ENCODE results near the gene GUCY1B1.

GUCY1B1 gene

DNA sequence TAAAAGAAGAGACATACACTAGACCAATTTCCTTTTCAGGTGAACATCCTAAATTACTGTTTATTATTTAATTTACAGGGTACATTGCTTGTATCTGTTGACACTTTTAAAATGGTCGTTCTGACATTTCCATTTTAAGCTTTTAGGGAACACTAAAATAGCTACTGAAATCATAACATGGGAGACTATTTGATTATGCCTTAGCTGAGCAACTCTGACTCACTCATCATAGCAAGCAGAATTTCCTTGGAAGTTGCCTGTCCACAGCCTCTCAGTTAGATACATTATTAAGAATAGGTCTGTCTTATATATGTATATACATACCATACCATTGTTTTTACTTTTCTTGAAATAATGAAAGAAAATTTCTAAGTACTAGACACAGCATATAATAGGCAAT, 22.0 kb downstream of the GUCY1B1 start:
- CTCF ChIA-PET: interaction anchor here (0.8 to 1.1 kb wide), 2 partner anchors 333 to 338 kb away, joined by 3 read pairs; no protein-coding TSS in a partner anchor

DNA sequence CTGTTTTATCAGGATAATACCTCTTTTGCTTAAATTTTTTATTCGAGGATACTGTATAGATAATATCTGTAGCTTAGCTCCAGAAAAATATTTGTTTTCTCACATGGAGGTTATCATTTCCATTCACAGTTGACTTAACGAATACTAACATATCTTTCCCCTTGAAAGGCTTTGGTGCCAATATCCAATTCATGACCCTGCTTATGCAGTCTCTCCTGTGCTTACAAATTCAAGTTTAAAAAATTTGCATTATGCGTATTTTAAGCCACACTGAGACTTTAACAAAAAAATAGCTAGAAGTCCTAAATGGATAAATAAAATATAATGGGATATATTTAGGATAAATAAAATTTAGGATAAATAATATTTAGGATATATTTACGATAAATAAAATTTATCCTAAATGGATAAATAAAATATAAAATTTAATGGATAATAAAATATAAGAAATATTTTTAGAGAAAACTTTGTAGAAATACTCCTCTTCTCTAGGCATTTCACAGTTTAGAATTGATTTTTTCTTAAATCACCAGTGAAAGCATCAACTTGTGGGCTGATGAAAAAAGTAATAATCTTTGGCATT, 22.5 kb downstream of the GUCY1B1 start:
- no peak overlapping the region for H3K27ac ChIP-seq (ENCODE audit: insufficient read depth in 1 of 2, low read depth in 1 of 2, low read length in 2 of 2, poor library complexity in 1 of 2, severe bottlenecking in 2 of 2)
- H3K36me3 ChIP-seq (ENCODE audit: control insufficient read depth in 4 of 4, insufficient read depth in 4 of 4, low read length in 3 of 4): peaks cover 5 to 34% (median 7%) of the 10 kb centered on the region in 4 experiments
- WGBS (ENCODE audit: insufficient coverage): 100% methylated on average over 1 of the region's 4 CpGs
- H3K9me3 ChIP-seq (ENCODE audit: control extremely low read depth in 1 of 5, control insufficient read depth in 4 of 5, insufficient read depth in 2 of 5, low read depth in 1 of 5, low read length in 4 of 5): no peaks in the 10 kb centered on the region
- POLR2A ChIA-PET: no interaction called here
- peaks cover 0 to 9% (median 2%) of the 10 kb centered on the region in 4 experiments for H3K4me1 ChIP-seq (ENCODE audit: control extremely low read depth in 1 of 4, control insufficient read depth in 4 of 4, insufficient read depth in 4 of 4, low read length in 3 of 4)
- H3K4me3 ChIP-seq (ENCODE audit: control insufficient read depth in 1 of 7, extremely low read depth in 1 of 7, insufficient read depth in 4 of 7, low read depth in 2 of 7, low read length in 6 of 7): no peak overlapping the region
- no peaks in the 10 kb centered on the region for H3K27me3 ChIP-seq (replicated peaks in 2 of 5; ENCODE audit: control insufficient read depth in 4 of 5, insufficient read depth in 5 of 5, low read length in 4 of 5)
- no peak for DNase-seq
- CTCF ChIA-PET: interaction anchor here (0.8 to 1.4 kb wide), 4 partner anchors 17 to 339 kb away, joined by 3 read pairs; partner anchors contain the start of gene GUCY1B1

More for the DNA sequence above, 22.0 kb downstream of the GUCY1B1 start:
- no peak for DNase-seq
- peaks cover 0 to 8% (median 2%) of the 10 kb centered on the region in 4 experiments for H3K4me1 ChIP-seq (ENCODE audit: control extremely low read depth in 1 of 4, control insufficient read depth in 4 of 4, insufficient read depth in 4 of 4, low read length in 3 of 4)
- no peak overlapping the region for H3K4me3 ChIP-seq (ENCODE audit: control insufficient read depth in 1 of 7, extremely low read depth in 1 of 7, insufficient read depth in 4 of 7, low read depth in 2 of 7, low read length in 6 of 7)
- WGBS (ENCODE audit: insufficient coverage): 100% methylated on average over 1 of the region's 1 CpG
- H3K27me3 ChIP-seq (replicated peaks in 2 of 5; ENCODE audit: control insufficient read depth in 4 of 5, insufficient read depth in 5 of 5, low read length in 4 of 5): no peaks in the 10 kb centered on the region
- H3K27ac ChIP-seq (ENCODE audit: insufficient read depth in 1 of 2, low read depth in 1 of 2, low read length in 2 of 2, poor library complexity in 1 of 2, severe bottlenecking in 2 of 2): no peak overlapping the region
- no peaks in the 10 kb centered on the region for H3K9me3 ChIP-seq (ENCODE audit: control extremely low read depth in 1 of 5, control insufficient read depth in 4 of 5, insufficient read depth in 2 of 5, low read depth in 1 of 5, low read length in 4 of 5)
- POLR2A ChIA-PET: no interaction called here
- peaks cover 4 to 37% (median 8%) of the 10 kb centered on the region in 4 experiments for H3K36me3 ChIP-seq (ENCODE audit: control insufficient read depth in 4 of 4, insufficient read depth in 4 of 4, low read length in 3 of 4)

DNA sequence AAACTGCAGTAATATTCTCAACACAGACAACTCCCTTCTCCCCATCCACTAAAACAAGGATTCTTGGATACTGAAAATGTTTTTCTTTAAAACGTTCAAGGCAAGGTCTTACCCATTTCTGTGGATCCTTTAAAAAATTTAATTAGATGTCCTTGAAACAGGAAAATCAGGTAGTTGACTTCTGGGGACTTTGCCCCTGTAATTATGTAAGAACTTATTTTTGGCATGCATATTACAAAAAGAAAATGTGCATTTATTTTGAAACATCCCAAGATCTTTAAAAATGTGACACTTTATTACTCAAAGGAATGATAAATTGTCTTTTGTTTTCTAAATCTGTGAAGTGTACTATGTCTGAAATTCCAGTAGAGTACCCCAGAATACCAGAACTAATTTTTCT, 25.8 kb downstream of the GUCY1B1 start:
- no peaks in the 10 kb centered on the region for H3K27me3 ChIP-seq (replicated peaks in 2 of 5; ENCODE audit: control insufficient read depth in 4 of 5, insufficient read depth in 5 of 5, low read length in 4 of 5)
- no peak for DNase-seq
- WGBS (ENCODE audit: insufficient coverage): no CpG with 5 or more reads among the region's 1 CpG
- peaks cover 0 to 25% (median 5%) of the 10 kb centered on the region in 4 experiments for H3K36me3 ChIP-seq (ENCODE audit: control insufficient read depth in 4 of 4, insufficient read depth in 4 of 4, low read length in 3 of 4)
- H3K4me3 ChIP-seq (ENCODE audit: control insufficient read depth in 1 of 7, extremely low read depth in 1 of 7, insufficient read depth in 4 of 7, low read depth in 2 of 7, low read length in 6 of 7): no peak overlapping the region
- ChIA-PET CTCF (interaction anchor here (0.7 to 2.0 kb wide), 3 partner anchors 255 to 382 kb away, joined by 3 to 16 read pairs (median 4); no protein-coding TSS in a partner anchor), POLR2A (no interaction called here)
- H3K9me3 ChIP-seq (ENCODE audit: control extremely low read depth in 1 of 5, control insufficient read depth in 4 of 5, insufficient read depth in 2 of 5, low read depth in 1 of 5, low read length in 4 of 5): no peaks in the 10 kb centered on the region
- no peak overlapping the region for H3K27ac ChIP-seq (ENCODE audit: insufficient read depth in 1 of 2, low read depth in 1 of 2, low read length in 2 of 2, poor library complexity in 1 of 2, severe bottlenecking in 2 of 2)
- peaks cover 0 to 13% (median 3%) of the 10 kb centered on the region in 4 experiments for H3K4me1 ChIP-seq (ENCODE audit: control extremely low read depth in 1 of 4, control insufficient read depth in 4 of 4, insufficient read depth in 4 of 4, low read length in 3 of 4)

DNA sequence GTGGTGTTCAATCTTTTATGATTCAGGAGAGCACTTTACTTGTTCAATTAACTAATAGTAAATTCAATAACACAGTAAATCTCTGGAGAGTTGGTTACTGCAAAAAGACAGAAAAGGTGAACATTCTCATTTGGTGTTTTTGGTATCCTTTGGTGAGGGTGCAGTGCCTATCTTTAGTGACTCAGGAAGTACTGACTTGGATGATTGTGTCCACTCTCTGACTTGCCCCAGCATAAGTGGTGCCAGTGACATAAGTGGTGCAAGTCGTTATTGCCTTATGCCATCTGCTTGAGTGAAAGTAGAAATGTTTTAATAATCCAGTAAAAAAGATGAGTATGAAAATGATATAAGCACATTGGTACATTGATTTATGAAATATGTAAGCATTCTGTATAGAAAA, 27.0 kb downstream of the GUCY1B1 start:
- ChIA-PET CTCF (interaction anchor here (0.6 to 1.8 kb wide), 4 partner anchors 101 to 386 kb away, joined by 3 to 10 read pairs (median 4); no protein-coding TSS in a partner anchor), POLR2A (no interaction called here)
- WGBS (ENCODE audit: insufficient coverage): 83% methylated on average over 1 of the region's 1 CpG

DNA sequence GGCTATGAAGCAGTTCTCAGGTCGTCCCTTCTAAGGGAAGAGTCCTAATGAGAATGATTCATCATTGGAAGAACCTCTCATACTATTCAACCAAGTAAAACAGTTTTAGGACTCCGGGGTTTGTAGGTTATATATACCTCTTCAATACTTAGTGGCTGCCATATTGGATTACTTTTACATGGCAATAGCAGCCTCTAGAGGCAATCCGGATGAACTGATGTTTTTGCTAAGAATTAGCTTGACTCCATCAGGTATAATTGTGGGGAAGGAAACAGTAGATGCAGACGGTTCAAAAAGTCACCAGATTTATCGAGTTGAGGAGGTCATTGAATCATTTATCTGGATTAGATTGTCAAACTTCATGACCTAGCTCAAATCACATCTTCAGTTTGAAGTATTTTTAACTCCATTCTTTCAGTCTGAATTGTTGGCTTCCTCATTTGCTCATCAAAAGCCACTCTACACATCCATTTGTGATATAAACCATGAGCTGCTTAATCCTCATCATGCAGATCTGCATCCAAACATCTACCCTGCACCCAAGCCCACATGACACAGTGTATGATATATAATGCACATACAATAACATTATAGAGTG, 28.4 kb downstream of the GUCY1B1 start:
- Histone ChIP-seq H3K27me3 (replicated peaks in 2 of 5; ENCODE audit: control insufficient read depth in 4 of 5, insufficient read depth in 5 of 5, low read length in 4 of 5) (no peaks in the 10 kb centered on the region), H3K36me3 (ENCODE audit: control insufficient read depth in 4 of 4, insufficient read depth in 4 of 4, low read length in 3 of 4) (peaks cover 0 to 30% (median 6%) of the 10 kb centered on the region in 4 experiments), H3K4me1 (ENCODE audit: control extremely low read depth in 1 of 4, control insufficient read depth in 4 of 4, insufficient read depth in 4 of 4, low read length in 3 of 4) (peaks cover 0 to 13% (median 3%) of the 10 kb centered on the region in 4 experiments), H3K27ac (ENCODE audit: insufficient read depth in 1 of 2, low read depth in 1 of 2, low read length in 2 of 2, poor library complexity in 1 of 2, severe bottlenecking in 2 of 2) (no peak overlapping the region), H3K9me3 (ENCODE audit: control extremely low read depth in 1 of 5, control insufficient read depth in 4 of 5, insufficient read depth in 2 of 5, low read depth in 1 of 5, low read length in 4 of 5) (no peaks in the 10 kb centered on the region), H3K4me3 (ENCODE audit: control insufficient read depth in 1 of 7, extremely low read depth in 1 of 7, insufficient read depth in 4 of 7, low read depth in 2 of 7, low read length in 6 of 7) (no peak overlapping the region)
- peak; percentile 74 to 85 (median 84) for DNase-seq
- POLR2A ChIA-PET: no interaction called here
- WGBS (ENCODE audit: insufficient coverage): no CpG with 5 or more reads among the region's 5 CpGs
- CTCF ChIA-PET: interaction anchor here (0.7 to 2.1 kb wide), 31 partner anchors 9 to 468 kb away, joined by 3 to 13 read pairs (median 4); partner anchors contain the start of gene CTSO

More for the DNA sequence above, 27.0 kb downstream of the GUCY1B1 start:
- H3K36me3 ChIP-seq (ENCODE audit: control insufficient read depth in 4 of 4, insufficient read depth in 4 of 4, low read length in 3 of 4): peaks cover 0 to 25% (median 6%) of the 10 kb centered on the region in 4 experiments
- no peak overlapping the region for H3K4me3 ChIP-seq (ENCODE audit: control insufficient read depth in 1 of 7, extremely low read depth in 1 of 7, insufficient read depth in 4 of 7, low read depth in 2 of 7, low read length in 6 of 7)
- no peak overlapping the region for H3K27ac ChIP-seq (ENCODE audit: insufficient read depth in 1 of 2, low read depth in 1 of 2, low read length in 2 of 2, poor library complexity in 1 of 2, severe bottlenecking in 2 of 2)
- H3K27me3 ChIP-seq (replicated peaks in 2 of 5; ENCODE audit: control insufficient read depth in 4 of 5, insufficient read depth in 5 of 5, low read length in 4 of 5): no peaks in the 10 kb centered on the region
- no peaks in the 10 kb centered on the region for H3K9me3 ChIP-seq (ENCODE audit: control extremely low read depth in 1 of 5, control insufficient read depth in 4 of 5, insufficient read depth in 2 of 5, low read depth in 1 of 5, low read length in 4 of 5)
- peaks cover 0 to 13% (median 3%) of the 10 kb centered on the region in 4 experiments for H3K4me1 ChIP-seq (ENCODE audit: control extremely low read depth in 1 of 4, control insufficient read depth in 4 of 4, insufficient read depth in 4 of 4, low read length in 3 of 4)
- peak in 1 of 3 donors; percentile 31 for DNase-seq

DNA sequence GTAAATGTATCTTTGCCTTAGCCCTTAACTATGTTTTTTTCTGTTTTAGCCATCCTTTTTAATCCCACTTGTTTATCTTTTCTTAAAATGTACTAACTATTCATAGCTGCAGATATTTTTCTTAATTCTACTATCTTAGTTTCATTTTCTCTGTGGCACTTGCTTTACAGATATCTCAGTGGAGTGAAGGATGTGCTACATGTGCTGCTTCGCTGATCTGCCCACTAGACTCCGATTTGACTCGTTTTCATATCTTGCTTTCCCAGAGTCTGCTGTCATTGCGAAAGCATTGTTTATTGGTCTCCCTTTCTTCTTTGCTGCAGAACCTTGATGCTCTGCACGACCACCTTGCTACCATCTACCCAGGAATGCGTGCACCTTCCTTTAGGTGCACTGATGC, 30.6 kb downstream of the GUCY1B1 start:
- ChIA-PET POLR2A (no interaction called here), CTCF (interaction anchor here (0.7 to 1.7 kb wide), 8 partner anchors 19 to 387 kb away, joined by 3 to 4 read pairs (median 3); no protein-coding TSS in a partner anchor)
- H3K36me3 ChIP-seq (ENCODE audit: control insufficient read depth in 4 of 4, insufficient read depth in 4 of 4, low read length in 3 of 4): peaks cover 4 to 36% (median 6%) of the 10 kb centered on the region in 4 experiments
- H3K4me3 ChIP-seq (ENCODE audit: control insufficient read depth in 1 of 7, extremely low read depth in 1 of 7, insufficient read depth in 4 of 7, low read depth in 2 of 7, low read length in 6 of 7): peak overlapping the region in 4 of 7 experiments; percentile 2 to 57 (median 10)
- H3K27ac ChIP-seq (ENCODE audit: insufficient read depth in 1 of 2, low read depth in 1 of 2, low read length in 2 of 2, poor library complexity in 1 of 2, severe bottlenecking in 2 of 2): peak overlapping the region in 1 of 2 experiments; percentile 66
- peak in 2 of 3 donors; percentile 32 to 42 for DNase-seq
- H3K27me3 ChIP-seq (replicated peaks in 2 of 5; ENCODE audit: control insufficient read depth in 4 of 5, insufficient read depth in 5 of 5, low read length in 4 of 5): no peaks in the 10 kb centered on the region
- 75% methylated on average over 3 of the region's 6 CpGs for WGBS (ENCODE audit: insufficient coverage)
- H3K9me3 ChIP-seq (ENCODE audit: control extremely low read depth in 1 of 5, control insufficient read depth in 4 of 5, insufficient read depth in 2 of 5, low read depth in 1 of 5, low read length in 4 of 5): no peaks in the 10 kb centered on the region
- H3K4me1 ChIP-seq (ENCODE audit: control extremely low read depth in 1 of 4, control insufficient read depth in 4 of 4, insufficient read depth in 4 of 4, low read length in 3 of 4): peaks cover 0 to 7% (median 2%) of the 10 kb centered on the region in 4 experiments

DNA sequence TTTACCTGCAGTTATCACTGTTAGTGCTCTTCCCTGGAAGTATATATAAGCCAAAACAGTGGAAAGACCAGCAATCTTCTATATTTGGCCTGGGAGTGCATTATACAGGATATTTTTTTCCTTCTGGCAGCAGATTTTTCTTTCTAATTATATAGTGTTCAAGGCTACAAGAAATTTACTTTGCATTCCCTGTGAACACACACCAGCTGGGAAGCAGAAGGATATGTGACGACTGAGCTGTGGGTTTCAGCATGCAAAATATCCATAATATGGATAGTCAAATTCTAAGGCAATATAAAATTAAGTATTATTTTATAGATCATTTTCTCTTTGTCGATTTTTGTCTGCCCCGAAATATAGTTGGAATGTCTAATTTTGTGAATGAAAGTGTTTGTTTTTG, 31.2 kb downstream of the GUCY1B1 start:
- no peaks in the 10 kb centered on the region for H3K9me3 ChIP-seq (ENCODE audit: control extremely low read depth in 1 of 5, control insufficient read depth in 4 of 5, insufficient read depth in 2 of 5, low read depth in 1 of 5, low read length in 4 of 5)
- H3K4me3 ChIP-seq (ENCODE audit: control insufficient read depth in 1 of 7, extremely low read depth in 1 of 7, insufficient read depth in 4 of 7, low read depth in 2 of 7, low read length in 6 of 7): no peak overlapping the region
- no peaks in the 10 kb centered on the region for H3K27me3 ChIP-seq (replicated peaks in 2 of 5; ENCODE audit: control insufficient read depth in 4 of 5, insufficient read depth in 5 of 5, low read length in 4 of 5)
- ChIA-PET CTCF (interaction anchor here (0.7 kb wide), 1 partner anchor 386 kb away, joined by 3 read pairs; no protein-coding TSS in a partner anchor), POLR2A (no interaction called here)
- no peak overlapping the region for H3K27ac ChIP-seq (ENCODE audit: insufficient read depth in 1 of 2, low read depth in 1 of 2, low read length in 2 of 2, poor library complexity in 1 of 2, severe bottlenecking in 2 of 2)
- WGBS (ENCODE audit: insufficient coverage): no CpG with 5 or more reads among the region's 3 CpGs
- H3K36me3 ChIP-seq (ENCODE audit: control insufficient read depth in 4 of 4, insufficient read depth in 4 of 4, low read length in 3 of 4): peaks cover 5 to 42% (median 8%) of the 10 kb centered on the region in 4 experiments
- no peak for DNase-seq
- peaks cover 0 to 7% (median 2%) of the 10 kb centered on the region in 4 experiments for H3K4me1 ChIP-seq (ENCODE audit: control extremely low read depth in 1 of 4, control insufficient read depth in 4 of 4, insufficient read depth in 4 of 4, low read length in 3 of 4)

All from common myeloid progenitor, CD34-positive (primary cell).